H1 (cell line): ENCODE measurements around the gene SIAH3.

Experiments
- CBX5 ChIP-seq: fragments of 300-800, 300-1000 bp; sonication (generic); IDR thresholded peaks from 2 replicates; pipeline ENCODE4 v1.7.1; 2016; ENCODE audit warnings: antibody characterized with exemption, low read length, low read depth
- CBX8 ChIP-seq: fragments of 300-800, 300-1000 bp; sonication (generic); IDR thresholded peaks from 2 replicates; pipeline ENCODE4 v1.7.1; 2016; ENCODE audit warnings: low read depth, low read length, borderline replicate concordance
- POLR2AphosphoS5 ChIP-seq: IDR thresholded peaks from 2 replicates; pipeline ENCODE4 v1.6.1; 2011; ENCODE audit warnings: low read depth, low read length
- TF ChIP-seq, protein P1 (sequence below), 3 experiments: IDR thresholded peaks; 1 replicate in 2 of 3; 2 replicates in 1 of 3; pipeline versions ENCODE4 v1.5.1 to v1.6.1; 2011; ENCODE audit warnings: low read length in 3 of 3, mild to moderate bottlenecking in 3 of 3, inconsistent platforms in 2 of 3, low read depth in 1 of 3, moderate library complexity in 1 of 3; ENCODE audit not compliant: insufficient read depth in 1 of 3; ENCODE audit errors: control extremely low read depth in 1 of 3

- TF ChIP-seq CBX5 (no peak), POLR2AphosphoS5 (no peak), CBX8 (no peak)
- TF ChIP-seq, protein P1, sequence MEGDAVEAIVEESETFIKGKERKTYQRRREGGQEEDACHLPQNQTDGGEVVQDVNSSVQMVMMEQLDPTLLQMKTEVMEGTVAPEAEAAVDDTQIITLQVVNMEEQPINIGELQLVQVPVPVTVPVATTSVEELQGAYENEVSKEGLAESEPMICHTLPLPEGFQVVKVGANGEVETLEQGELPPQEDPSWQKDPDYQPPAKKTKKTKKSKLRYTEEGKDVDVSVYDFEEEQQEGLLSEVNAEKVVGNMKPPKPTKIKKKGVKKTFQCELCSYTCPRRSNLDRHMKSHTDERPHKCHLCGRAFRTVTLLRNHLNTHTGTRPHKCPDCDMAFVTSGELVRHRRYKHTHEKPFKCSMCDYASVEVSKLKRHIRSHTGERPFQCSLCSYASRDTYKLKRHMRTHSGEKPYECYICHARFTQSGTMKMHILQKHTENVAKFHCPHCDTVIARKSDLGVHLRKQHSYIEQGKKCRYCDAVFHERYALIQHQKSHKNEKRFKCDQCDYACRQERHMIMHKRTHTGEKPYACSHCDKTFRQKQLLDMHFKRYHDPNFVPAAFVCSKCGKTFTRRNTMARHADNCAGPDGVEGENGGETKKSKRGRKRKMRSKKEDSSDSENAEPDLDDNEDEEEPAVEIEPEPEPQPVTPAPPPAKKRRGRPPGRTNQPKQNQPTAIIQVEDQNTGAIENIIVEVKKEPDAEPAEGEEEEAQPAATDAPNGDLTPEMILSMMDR (IDR thresholded peaks at IDR 0.05; ENCODE audit: control extremely low read depth in 1 of 3, insufficient read depth in 1 of 3, low read depth in 1 of 3, low read length in 3 of 3) = no peak
Observed at GRCh38 chr13:45850027-45850613, 1.4 kb downstream of the SIAH3 start.
